Stimulated activated CD4-positive, alpha-beta T cell treated with anti-CD3 and anti-CD28 coated beads, Interleukin-1b, Interleukin-23, amount 100 ng/mL, for 1 hour (primary cell): ENCODE measurements around the gene SLC22A23.
A peak's percentile ranks its signal among the peaks of the same experiment; 100 is the strongest.

Experiments used
- DNase-seq, 2 donors: peaks; one replicate each; pipeline ENCODE4 v3.0.0-alpha.2; 2020; ENCODE audit warnings: low read depth in 2 of 2

SLC22A23 gene

GRCh38 chr6:3318821-3319540 lies 137.9 kb downstream of the SLC22A23 start:
- DNase-seq: no peak

- peak in 1 of 2 donors; percentile 5 for DNase-seq
Observed at GRCh38 chr6:3318226-3318625, 138.6 kb downstream of the SLC22A23 start.

- DNase-seq: no peak
Observed at GRCh38 chr6:3317741-3318211, 139.1 kb downstream of the SLC22A23 start.

GRCh38 chr6:3316818-3317217 lies 140.0 kb downstream of the SLC22A23 start:
- DNase-seq: no peak

GRCh38 chr6:3316331-3316730 lies 140.5 kb downstream of the SLC22A23 start:
- no peak for DNase-seq

GRCh38 chr6:3315841-3316240 lies 141.0 kb downstream of the SLC22A23 start:
- no peak for DNase-seq

- DNase-seq: no peak
Observed at GRCh38 chr6:3314621-3315467, 142.0 kb downstream of the SLC22A23 start.

GRCh38 chr6:3314176-3314575 lies 142.7 kb downstream of the SLC22A23 start:
- DNase-seq: no peak

- no peak for DNase-seq
Observed at GRCh38 chr6:3312604-3313231, 144.1 kb downstream of the SLC22A23 start.

GRCh38 chr6:3311826-3312225 lies 145.0 kb downstream of the SLC22A23 start:
- DNase-seq: no peak

GRCh38 chr6:3310703-3311102 lies 146.1 kb downstream of the SLC22A23 start:
- DNase-seq: no peak

- DNase-seq: no peak
Observed at GRCh38 chr6:3310051-3310448, 146.8 kb downstream of the SLC22A23 start.

- DNase-seq: no peak
Observed at GRCh38 chr6:3309391-3310050, 147.3 kb downstream of the SLC22A23 start.

GRCh38 chr6:3308106-3308505 lies 148.7 kb downstream of the SLC22A23 start:
- DNase-seq: no peak

- DNase-seq: no peak
Observed at GRCh38 chr6:3307436-3307835, 149.4 kb downstream of the SLC22A23 start.

- DNase-seq: no peak
Observed at GRCh38 chr6:3306848-3307247, 150.0 kb downstream of the SLC22A23 start.

- DNase-seq: no peak
Observed at GRCh38 chr6:3305831-3306230, 151.0 kb downstream of the SLC22A23 start.

GRCh38 chr6:3305216-3305565 lies 151.7 kb downstream of the SLC22A23 start:
- no peak for DNase-seq

- no peak for DNase-seq
Observed at GRCh38 chr6:3304500-3305215, 152.2 kb downstream of the SLC22A23 start.

- DNase-seq: no peak
Observed at GRCh38 chr6:3303795-3304411, 152.9 kb downstream of the SLC22A23 start.

- no peak for DNase-seq
Observed at GRCh38 chr6:3301506-3301905, 155.3 kb downstream of the SLC22A23 start.
